Measurements from ENCODE around the gene ATP6V0A1.

GRCh38 chr17:42438600-42439567 lies 19.8 kb upstream of the ATP6V0A1 start:
- no peak for TF ChIP-seq SMAD3 (CRISPR knock-in tag; IDR thresholded peaks at IDR 0.05; ENCODE audit: borderline replicate concordance)
- no peak for TF ChIP-seq FOXP1 (CRISPR knock-in tag; IDR thresholded peaks at IDR 0.05; ENCODE audit: borderline replicate concordance)
- TF ChIP-seq RELA (CRISPR knock-in tag; IDR thresholded peaks at IDR 0.05; ENCODE audit: borderline replicate concordance) = no peak
- no peak for TF ChIP-seq CTCF (IDR thresholded peaks at IDR 0.05)
- no peak for TF ChIP-seq E2F1 (CRISPR knock-in tag; IDR thresholded peaks at IDR 0.05)
- no peak for TF ChIP-seq ESRRA (CRISPR knock-in tag; IDR thresholded peaks at IDR 0.05; ENCODE audit: borderline replicate concordance)
- no peak for TF ChIP-seq CREB1 (CRISPR knock-in tag; IDR thresholded peaks at IDR 0.05)
- no peak for TF ChIP-seq MYBL2 (CRISPR knock-in tag; IDR thresholded peaks at IDR 0.05)
- TF ChIP-seq ZBTB43 (CRISPR knock-in tag; IDR thresholded peaks at IDR 0.05) = no peak
- TF ChIP-seq, protein P1, sequence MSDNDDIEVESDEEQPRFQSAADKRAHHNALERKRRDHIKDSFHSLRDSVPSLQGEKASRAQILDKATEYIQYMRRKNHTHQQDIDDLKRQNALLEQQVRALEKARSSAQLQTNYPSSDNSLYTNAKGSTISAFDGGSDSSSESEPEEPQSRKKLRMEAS (CRISPR knock-in tag; IDR thresholded peaks at IDR 0.05) = no peak
- TF ChIP-seq IRF2 (CRISPR knock-in tag; IDR thresholded peaks at IDR 0.05; ENCODE audit: borderline replicate concordance, low read depth) = no peak
- TF ChIP-seq USF1 (CRISPR knock-in tag; IDR thresholded peaks at IDR 0.05) = no peak
- TF ChIP-seq, protein P2, sequence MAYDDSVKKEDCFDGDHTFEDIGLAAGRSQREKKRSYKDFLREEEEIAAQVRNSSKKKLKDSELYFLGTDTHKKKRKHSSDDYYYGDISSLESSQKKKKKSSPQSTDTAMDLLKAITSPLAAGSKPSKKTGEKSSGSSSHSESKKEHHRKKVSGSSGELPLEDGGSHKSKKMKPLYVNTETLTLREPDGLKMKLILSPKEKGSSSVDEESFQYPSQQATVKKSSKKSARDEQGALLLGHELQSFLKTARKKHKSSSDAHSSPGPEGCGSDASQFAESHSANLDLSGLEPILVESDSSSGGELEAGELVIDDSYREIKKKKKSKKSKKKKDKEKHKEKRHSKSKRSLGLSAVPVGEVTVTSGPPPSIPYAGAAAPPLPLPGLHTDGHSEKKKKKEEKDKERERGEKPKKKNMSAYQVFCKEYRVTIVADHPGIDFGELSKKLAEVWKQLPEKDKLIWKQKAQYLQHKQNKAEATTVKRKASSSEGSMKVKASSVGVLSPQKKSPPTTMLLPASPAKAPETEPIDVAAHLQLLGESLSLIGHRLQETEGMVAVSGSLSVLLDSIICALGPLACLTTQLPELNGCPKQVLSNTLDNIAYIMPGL (CRISPR knock-in tag; IDR thresholded peaks at IDR 0.05) = no peak
